HEK293 (cell line): ENCODE data around the gene LRRC8D.
"Not testable (repeated sequence)": the region's sequence is repeated elsewhere in the genome, so short reads cannot be mapped to it uniquely, and the experiment has no call there.

ENCODE experiments used
- CTCF ChIA-PET: fragments of 350-600 bp; formaldehyde crosslinking; extraction: SDS; loops from one replicate; lab custom pipeline; 2021; ENCODE audit warnings: antibody characterized with exemption; lab: Yijun Ruan, JAX
- POLR2A ChIA-PET: fragments of 300-600 bp; formaldehyde crosslinking; extraction: SDS; loops from one replicate; lab custom pipeline; 2020; ENCODE audit warnings: antibody characterized with exemption, inconsistent platforms; lab: Yijun Ruan, JAX
- H3K27ac ChIP-seq: fragments of 200-500 bp; sonication (Bioruptor generic); 2 replicates; pipeline ENCODE4 v1.5.1; 2014; ENCODE audit warnings: low read depth, low read length, control low read depth, inconsistent platforms; ENCODE audit errors: extremely low read depth
- H3K36me3 ChIP-seq, 2 experiments: fragments of 200-500 bp in 1 of 2; sonication (Bioruptor generic) in 1 of 2; 1 replicate in 1 of 2; 2 replicates in 1 of 2; pipeline ENCODE4 v1.5.1; 2014 to 2017; ENCODE audit warnings: inconsistent platforms in 2 of 2, low read length in 2 of 2; ENCODE audit not compliant: control insufficient read depth in 2 of 2, insufficient read depth in 1 of 2
- H3K4me1 ChIP-seq: fragments of 200-500 bp; sonication (Bioruptor generic); 2 replicates; pipeline ENCODE4 v1.5.1; 2014; ENCODE audit warnings: mild to moderate bottlenecking, low read length, inconsistent platforms; ENCODE audit not compliant: control insufficient read depth, insufficient read depth
- H3K4me3 ChIP-seq: 2 replicates; pipeline ENCODE4 v1.5.1; 2011; ENCODE audit warnings: low read depth, mild to moderate bottlenecking, control low read depth, low read length, moderate library complexity
- H3K9me3 ChIP-seq: fragments of 200-500 bp; sonication (Bioruptor generic); 2 replicates; pipeline ENCODE4 v1.5.1; 2014; ENCODE audit warnings: low read depth, low read length, inconsistent platforms; ENCODE audit not compliant: control insufficient read depth, insufficient read depth
- ZFP41 ChIP-seq: fragments of 450-650 bp; formaldehyde crosslinking; IDR thresholded peaks from 2 replicates; pipeline ENCODE4 v1.5.1; 2016; ENCODE audit warnings: missing biosample characterization, missing genetic modification characterization, borderline replicate concordance
- ZNF146 ChIP-seq: fragments of 450-650 bp; formaldehyde crosslinking; IDR thresholded peaks from 2 replicates; pipeline ENCODE4 v1.5.1; 2016; ENCODE audit warnings: missing biosample characterization, missing genetic modification characterization
- ZNF175 ChIP-seq: fragments of 450-650 bp; formaldehyde crosslinking; IDR thresholded peaks from 2 replicates; pipeline ENCODE4 v1.5.1; 2016; ENCODE audit warnings: missing biosample characterization, missing genetic modification characterization
- ZNF184 ChIP-seq: fragments of 450-650 bp; IDR thresholded peaks from 2 replicates; pipeline ENCODE4 v1.5.1; 2018; ENCODE audit warnings: missing biosample characterization, mild to moderate bottlenecking, missing genetic modification characterization
- ZNF221 ChIP-seq: fragments of 450-650 bp; formaldehyde crosslinking; IDR thresholded peaks from 2 replicates; pipeline ENCODE4 v1.5.1; 2017; ENCODE audit warnings: missing biosample characterization, missing genetic modification characterization, borderline replicate concordance
- ZNF248 ChIP-seq: fragments of 450-650 bp; formaldehyde crosslinking; IDR thresholded peaks from 2 replicates; pipeline ENCODE4 v1.5.1; 2017; ENCODE audit warnings: missing biosample characterization, missing genetic modification characterization
- ZNF48 ChIP-seq: fragments of 450-650 bp; formaldehyde crosslinking; IDR thresholded peaks from 2 replicates; pipeline ENCODE4 v1.5.1; 2016; ENCODE audit warnings: missing biosample characterization, missing genetic modification characterization
- ZNF544 ChIP-seq: fragments of 450-650 bp; formaldehyde crosslinking; IDR thresholded peaks from 2 replicates; pipeline ENCODE4 v1.5.0; 2017; ENCODE audit warnings: missing biosample characterization, missing genetic modification characterization
- ZNF561 ChIP-seq: fragments of 450-650 bp; IDR thresholded peaks from 2 replicates; pipeline ENCODE4 v1.5.1; 2018; ENCODE audit warnings: missing biosample characterization, missing genetic modification characterization, borderline replicate concordance
- ZNF571 ChIP-seq: fragments of 450-650 bp; formaldehyde crosslinking; IDR thresholded peaks from 2 replicates; pipeline ENCODE4 v1.5.0; 2017; ENCODE audit warnings: missing biosample characterization, missing genetic modification characterization
- TF ChIP-seq, protein P1 (sequence below): fragments of 450-650 bp; formaldehyde crosslinking; IDR thresholded peaks from 2 replicates; pipeline ENCODE4 v1.5.1; 2016; ENCODE audit warnings: missing biosample characterization, missing genetic modification characterization
- TF ChIP-seq, protein P2 (sequence below): fragments of 450-650 bp; formaldehyde crosslinking; IDR thresholded peaks from 2 replicates; pipeline ENCODE4 v1.5.1; 2017; ENCODE audit warnings: missing biosample characterization, mild to moderate bottlenecking, missing genetic modification characterization, moderate library complexity
- TF ChIP-seq, protein P3 (sequence below): fragments of 450-650 bp; formaldehyde crosslinking; IDR thresholded peaks from 2 replicates; pipeline ENCODE4 v1.5.1; 2016; ENCODE audit warnings: missing biosample characterization, missing genetic modification characterization

LRRC8D gene

DNA sequence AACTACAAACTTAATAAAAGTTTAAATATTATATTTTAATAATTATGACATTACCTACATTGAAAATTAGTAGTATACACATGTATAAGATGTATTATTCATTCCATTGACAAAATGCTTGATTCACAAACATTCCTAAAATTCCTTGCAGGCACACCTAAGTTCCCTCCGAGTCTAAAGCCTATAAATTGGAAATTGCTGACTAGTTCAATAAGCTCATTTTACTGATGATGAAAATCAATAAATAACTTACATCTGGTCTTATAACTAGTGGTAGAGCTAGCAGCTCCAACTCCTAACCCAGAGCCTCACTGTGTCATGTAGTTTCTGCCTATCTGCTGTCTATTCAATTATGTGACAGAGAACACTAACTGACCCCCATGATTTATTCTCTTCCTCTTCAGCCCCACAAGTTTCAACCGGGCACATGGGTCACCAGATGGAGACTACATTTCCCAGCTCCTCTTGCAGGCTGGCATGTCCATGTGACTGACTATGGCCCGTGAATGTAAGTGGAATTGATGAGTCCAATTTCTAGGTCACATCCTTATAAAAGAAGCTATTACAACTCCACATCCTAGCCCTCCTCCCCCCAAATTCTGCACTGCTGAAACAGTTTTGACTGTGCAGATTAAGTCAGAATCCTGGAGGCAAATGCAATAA, 29.6 kb upstream of the LRRC8D start:
- POLR2A ChIA-PET, result no interaction called here
- TF ChIP-seq ZNF544 (tag by site-specific recombination), result no peak
- TF ChIP-seq, protein P1, sequence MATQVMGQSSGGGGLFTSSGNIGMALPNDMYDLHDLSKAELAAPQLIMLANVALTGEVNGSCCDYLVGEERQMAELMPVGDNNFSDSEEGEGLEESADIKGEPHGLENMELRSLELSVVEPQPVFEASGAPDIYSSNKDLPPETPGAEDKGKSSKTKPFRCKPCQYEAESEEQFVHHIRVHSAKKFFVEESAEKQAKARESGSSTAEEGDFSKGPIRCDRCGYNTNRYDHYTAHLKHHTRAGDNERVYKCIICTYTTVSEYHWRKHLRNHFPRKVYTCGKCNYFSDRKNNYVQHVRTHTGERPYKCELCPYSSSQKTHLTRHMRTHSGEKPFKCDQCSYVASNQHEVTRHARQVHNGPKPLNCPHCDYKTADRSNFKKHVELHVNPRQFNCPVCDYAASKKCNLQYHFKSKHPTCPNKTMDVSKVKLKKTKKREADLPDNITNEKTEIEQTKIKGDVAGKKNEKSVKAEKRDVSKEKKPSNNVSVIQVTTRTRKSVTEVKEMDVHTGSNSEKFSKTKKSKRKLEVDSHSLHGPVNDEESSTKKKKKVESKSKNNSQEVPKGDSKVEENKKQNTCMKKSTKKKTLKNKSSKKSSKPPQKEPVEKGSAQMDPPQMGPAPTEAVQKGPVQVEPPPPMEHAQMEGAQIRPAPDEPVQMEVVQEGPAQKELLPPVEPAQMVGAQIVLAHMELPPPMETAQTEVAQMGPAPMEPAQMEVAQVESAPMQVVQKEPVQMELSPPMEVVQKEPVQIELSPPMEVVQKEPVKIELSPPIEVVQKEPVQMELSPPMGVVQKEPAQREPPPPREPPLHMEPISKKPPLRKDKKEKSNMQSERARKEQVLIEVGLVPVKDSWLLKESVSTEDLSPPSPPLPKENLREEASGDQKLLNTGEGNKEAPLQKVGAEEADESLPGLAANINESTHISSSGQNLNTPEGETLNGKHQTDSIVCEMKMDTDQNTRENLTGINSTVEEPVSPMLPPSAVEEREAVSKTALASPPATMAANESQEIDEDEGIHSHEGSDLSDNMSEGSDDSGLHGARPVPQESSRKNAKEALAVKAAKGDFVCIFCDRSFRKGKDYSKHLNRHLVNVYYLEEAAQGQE (tag by site-specific recombination), result no peak
- TF ChIP-seq ZNF248, result no peak
- TF ChIP-seq, protein P2, sequence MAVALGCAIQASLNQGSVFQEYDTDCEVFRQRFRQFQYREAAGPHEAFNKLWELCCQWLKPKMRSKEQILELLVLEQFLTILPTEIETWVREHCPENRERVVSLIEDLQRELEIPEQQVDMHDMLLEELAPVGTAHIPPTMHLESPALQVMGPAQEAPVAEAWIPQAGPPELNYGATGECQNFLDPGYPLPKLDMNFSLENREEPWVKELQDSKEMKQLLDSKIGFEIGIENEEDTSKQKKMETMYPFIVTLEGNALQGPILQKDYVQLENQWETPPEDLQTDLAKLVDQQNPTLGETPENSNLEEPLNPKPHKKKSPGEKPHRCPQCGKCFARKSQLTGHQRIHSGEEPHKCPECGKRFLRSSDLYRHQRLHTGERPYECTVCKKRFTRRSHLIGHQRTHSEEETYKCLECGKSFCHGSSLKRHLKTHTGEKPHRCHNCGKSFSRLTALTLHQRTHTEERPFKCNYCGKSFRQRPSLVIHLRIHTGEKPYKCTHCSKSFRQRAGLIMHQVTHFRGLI, result no peak
- TF ChIP-seq ZNF184 (tag by site-specific recombination), result no peak
- TF ChIP-seq ZNF48 (tag by site-specific recombination), result no peak
- TF ChIP-seq, all 188 proteins: peak for 0
- CTCF ChIA-PET, result interaction anchor here (0.7 to 3.0 kb wide), 4 partner anchors 10 to 196 kb away, joined by 3 to 10 read pairs (median 5); no protein-coding TSS in a partner anchor
- no peaks in the 10 kb centered on the region for H3K4me1 ChIP-seq
- H3K4me3 ChIP-seq, result no peak overlapping the region
- H3K9me3 ChIP-seq, result no peaks in the 10 kb centered on the region
- no peaks in the 10 kb centered on the region for H3K36me3 ChIP-seq
- H3K27ac ChIP-seq, result no peak overlapping the region

DNA sequence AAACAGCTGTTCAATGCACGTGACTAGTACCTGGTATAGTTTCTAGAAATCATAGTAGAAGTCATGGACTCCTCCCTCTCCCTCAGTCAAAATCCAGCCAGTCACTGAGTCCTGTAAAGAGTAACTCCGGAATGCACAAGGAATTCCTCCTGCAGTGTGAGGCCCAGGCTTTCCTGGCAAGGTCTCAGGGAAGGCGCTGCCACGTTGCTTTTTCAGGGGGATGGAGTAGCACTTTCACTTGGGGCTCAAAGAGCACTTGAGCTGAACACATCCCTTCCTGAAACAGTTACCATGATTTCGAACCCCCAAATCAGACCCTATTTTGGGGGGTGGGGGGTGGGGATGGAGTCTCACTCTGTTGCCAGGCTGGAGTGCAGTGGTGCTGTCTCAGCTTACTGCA, 26.4 kb upstream of the LRRC8D start:
- no peak for TF ChIP-seq ZNF175 (tag by site-specific recombination)
- no peak for TF ChIP-seq ZNF571 (tag by site-specific recombination)
- no peak for TF ChIP-seq ZFP41 (tag by site-specific recombination)
- no peak for TF ChIP-seq ZNF221 (tag by site-specific recombination)
- TF ChIP-seq ZNF561 (tag by site-specific recombination), result no peak
- Histone ChIP-seq H3K9me3 (no peaks in the 10 kb centered on the region), H3K36me3 (no peaks in the 10 kb centered on the region), H3K4me3 (no peak overlapping the region), H3K27ac (no peak overlapping the region), H3K4me1 (no peaks in the 10 kb centered on the region)
- ChIA-PET POLR2A (no interaction called here), CTCF (no interaction called here)

DNA sequence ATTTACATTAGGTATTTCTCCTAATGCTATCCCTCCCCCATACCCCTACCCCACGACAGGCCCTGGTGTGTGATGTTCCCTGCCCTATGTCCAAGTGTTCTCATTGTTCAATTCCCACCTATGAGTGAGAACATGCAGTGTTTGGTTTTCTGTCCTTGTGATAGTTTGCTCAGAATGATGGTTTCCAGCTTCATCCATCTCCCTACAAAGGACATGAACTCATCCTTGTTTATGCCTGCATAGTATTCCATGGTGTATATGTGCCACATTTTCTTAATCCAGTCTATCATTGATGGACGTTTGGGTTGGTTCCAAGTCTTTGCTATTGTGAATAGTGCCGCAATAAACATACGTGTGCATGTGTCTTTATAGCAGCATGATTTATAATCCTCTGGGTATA, 25.3 kb upstream of the LRRC8D start:
- not testable (repeated sequence) for H3K4me3 ChIP-seq
- TF ChIP-seq, protein P3, sequence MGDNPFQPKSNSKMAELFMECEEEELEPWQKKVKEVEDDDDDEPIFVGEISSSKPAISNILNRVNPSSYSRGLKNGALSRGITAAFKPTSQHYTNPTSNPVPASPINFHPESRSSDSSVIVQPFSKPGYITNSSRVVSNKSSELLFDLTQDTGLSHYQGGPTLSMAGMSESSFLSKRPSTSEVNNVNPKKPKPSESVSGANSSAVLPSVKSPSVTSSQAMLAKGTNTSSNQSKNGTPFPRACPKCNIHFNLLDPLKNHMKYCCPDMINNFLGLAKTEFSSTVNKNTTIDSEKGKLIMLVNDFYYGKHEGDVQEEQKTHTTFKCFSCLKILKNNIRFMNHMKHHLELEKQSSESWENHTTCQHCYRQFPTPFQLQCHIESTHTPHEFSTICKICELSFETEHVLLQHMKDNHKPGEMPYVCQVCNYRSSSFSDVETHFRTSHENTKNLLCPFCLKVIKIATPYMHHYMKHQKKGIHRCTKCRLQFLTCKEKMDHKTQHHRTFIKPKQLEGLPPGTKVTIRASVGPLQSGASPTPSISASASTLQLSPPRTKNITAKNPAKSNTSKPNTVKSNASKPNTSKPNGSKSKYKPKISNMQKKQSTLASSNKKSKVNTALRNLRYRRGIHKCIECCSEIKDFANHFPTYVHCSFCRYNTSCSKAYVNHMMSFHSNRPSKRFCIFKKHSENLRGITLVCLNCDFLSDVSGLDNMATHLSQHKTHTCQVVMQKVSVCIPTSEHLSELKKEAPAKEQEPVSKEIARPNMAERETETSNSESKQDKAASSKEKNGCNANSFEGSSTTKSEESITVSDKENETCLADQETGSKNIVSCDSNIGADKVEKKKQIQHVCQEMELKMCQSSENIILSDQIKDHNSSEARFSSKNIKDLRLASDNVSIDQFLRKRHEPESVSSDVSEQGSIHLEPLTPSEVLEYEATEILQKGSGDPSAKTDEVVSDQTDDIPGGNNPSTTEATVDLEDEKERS (tag by site-specific recombination), result 0 out of 2 replicates have a peak, but pooled peaks have one; percentile 50
- TF ChIP-seq ZNF146 (tag by site-specific recombination), result peak; percentile 88
- TF ChIP-seq, all 188 proteins: peak for 2; not testable (repeated sequence) for 186
- H3K9me3 ChIP-seq, H3K4me1 ChIP-seq, H3K36me3 ChIP-seq, H3K27ac ChIP-seq, POLR2A ChIA-PET: not testable (repeated sequence)
- CTCF ChIA-PET, result interaction anchor here (0.6 kb wide), 1 partner anchor 427 kb away, joined by 4 read pairs; no protein-coding TSS in a partner anchor

DNA sequence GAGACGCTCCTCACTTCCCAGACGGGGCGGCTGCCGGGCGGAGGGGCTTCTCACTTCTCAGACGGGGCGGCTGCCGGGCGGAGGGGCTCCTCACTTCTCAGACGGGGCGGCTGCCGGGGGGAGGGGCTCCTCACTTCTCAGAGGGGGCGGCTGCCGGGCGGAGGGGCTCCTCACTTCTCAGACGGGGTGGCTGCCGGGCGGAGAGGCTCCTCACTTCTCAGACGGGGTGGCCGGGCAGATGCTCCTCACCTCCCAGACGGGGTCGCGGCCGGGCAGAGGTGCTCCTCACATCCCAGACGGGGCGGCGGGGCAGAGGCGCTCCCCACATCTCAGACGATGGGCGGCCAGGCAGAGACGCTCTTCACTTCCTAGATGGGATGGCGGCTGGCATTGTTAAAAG, 23.0 kb upstream of the LRRC8D start:
- H3K9me3 ChIP-seq, H3K36me3 ChIP-seq, H3K4me3 ChIP-seq, H3K27ac ChIP-seq, POLR2A ChIA-PET, H3K4me1 ChIP-seq: not testable (repeated sequence)
- CTCF ChIA-PET, result interaction anchor here (0.6 kb wide), 1 partner anchor 507 kb away, joined by 4 read pairs; no protein-coding TSS in a partner anchor
